8988T (cell line): ENCODE results near the gene CTXND1.

Experiments used
- DNase-seq: peaks from one replicate; pipeline ENCODE4 v3.0.0; 2011

CTXND1 gene

DNA sequence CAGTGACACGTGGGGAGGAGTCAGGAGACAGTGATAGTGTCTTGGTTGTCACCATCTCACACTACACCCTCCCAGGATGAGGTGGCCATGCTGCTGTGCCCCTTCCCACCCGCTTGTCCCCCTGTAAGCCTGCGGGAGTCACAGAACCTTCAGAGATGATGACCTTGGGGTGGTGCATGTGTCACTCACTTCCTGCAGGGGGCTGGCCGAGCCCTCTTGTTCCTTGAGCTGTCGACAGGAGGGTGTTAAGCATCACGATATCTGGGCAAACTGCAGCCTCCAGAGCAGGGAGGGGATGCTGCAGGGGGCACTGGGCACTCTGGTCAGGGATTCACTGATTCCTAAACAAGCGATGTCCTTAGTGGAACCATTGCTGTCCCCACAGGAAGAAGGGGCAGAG, 71.5 kb downstream of the CTXND1 start:
- DNase-seq, result no peak

DNA sequence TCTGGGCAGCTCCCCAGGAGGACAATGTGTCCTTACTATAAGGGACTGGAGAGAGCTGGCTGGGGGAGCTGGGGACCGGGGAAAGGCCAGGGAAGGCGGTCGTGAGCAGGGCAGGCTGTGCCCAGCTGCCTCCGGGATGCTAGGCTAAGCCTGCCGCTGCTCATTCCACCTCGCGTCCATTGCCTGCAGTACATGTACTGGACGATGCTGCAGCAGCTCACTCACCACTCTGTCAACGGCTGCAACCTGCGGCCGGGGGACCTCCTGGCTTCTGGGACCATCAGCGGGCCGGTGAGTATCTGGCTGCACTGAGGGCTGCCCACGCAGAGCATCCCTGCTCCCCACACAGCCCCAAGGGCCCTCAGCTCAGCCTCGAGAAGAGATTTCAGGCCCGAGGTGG, 72.1 kb downstream of the CTXND1 start:
- no peak for DNase-seq

DNA sequence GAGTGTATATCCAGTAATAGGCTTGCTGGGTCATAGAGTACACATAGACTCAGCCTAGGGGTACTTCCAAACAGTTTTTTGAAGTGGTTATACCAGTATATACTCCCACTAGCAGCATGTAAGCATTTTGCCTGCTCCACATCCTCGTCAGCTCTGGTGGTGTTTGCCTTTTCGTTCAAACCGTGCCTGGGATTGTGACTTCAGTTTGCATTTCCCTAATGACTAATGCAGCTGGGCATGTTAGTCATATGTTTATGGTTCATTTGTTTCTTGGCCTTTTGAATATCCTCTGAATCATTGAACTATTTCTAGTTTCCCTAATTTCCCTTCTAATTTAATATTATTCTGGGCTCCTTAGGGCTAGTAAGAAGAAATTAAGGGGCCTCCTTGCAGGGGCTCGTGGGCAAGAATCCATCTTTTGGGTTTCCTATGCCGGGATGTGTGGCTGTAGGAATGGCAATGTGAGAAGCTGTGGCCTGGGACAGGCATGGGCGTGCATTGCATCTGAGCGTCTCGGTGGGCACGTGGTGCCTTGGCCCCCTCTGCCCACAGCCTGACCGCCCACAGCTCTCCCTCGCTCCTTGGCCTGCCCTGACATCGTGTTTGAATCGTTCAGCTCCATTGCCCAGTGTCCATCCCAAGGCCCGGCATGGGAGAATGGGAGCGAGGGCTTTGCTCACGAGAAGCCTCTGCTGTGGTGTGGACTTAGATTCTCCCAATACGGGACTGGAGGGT, 72.8 kb downstream of the CTXND1 start:
- DNase-seq, result no peak

DNA sequence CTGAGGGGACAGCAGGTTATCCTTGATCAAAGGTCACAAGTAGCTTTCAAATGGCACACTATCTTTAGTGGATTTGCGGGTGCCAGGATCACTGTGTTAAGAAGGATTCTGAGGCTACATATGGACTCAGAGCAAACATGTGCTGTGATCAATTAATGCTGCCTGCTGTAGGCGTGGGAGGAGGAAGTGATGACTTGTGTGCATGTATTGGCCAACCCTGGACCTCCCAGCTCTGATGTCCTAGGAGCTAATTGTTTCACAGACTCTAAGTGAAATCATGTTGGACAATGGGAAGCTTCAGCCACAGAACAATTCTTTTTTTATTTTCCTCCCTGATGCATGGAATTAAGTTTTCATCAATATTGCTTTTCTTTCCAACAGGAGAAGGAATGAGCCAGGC, 74.9 kb downstream of the CTXND1 start:
- no peak for DNase-seq

DNA sequence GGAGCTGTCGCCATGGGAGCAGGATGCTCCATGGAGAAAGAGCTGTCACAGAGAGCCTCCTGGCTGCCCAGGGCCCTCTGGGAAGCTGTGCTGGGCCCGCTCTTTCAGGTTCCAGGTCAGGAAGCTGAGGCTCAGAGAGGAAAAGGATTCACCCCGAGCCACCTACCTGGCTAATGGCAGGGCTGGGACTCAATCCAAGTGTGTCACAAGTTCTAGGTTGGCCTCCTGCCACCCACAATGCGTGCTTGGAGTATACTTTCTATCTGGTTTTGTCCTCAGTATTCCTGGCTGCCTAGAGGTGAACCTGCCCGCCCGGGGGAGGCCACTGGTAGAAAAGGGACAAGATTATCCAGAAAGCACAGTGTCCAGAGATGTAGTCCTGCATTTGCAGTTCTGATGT, 75.6 kb downstream of the CTXND1 start:
- DNase-seq, result no peak

DNA sequence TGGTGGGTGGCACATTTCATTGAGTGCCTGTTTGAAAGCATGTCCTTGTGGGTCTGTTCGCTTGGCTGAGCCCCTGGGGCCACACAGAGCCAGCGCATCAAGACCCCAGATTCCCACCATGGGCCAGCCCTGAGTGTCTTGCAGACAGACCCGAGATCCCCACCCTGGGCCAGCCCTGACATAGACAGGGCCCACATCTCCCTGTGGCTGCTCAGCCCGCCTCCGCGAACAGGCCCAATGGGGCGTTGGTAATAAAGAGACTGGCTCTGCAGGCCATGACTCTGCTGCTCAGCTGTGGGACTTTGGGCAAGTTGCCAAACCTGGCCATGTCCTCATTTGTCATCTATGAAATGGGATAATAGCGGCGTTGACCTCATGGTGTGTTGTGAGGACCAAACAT, 76.6 kb downstream of the CTXND1 start:
- DNase-seq, result no peak

DNA sequence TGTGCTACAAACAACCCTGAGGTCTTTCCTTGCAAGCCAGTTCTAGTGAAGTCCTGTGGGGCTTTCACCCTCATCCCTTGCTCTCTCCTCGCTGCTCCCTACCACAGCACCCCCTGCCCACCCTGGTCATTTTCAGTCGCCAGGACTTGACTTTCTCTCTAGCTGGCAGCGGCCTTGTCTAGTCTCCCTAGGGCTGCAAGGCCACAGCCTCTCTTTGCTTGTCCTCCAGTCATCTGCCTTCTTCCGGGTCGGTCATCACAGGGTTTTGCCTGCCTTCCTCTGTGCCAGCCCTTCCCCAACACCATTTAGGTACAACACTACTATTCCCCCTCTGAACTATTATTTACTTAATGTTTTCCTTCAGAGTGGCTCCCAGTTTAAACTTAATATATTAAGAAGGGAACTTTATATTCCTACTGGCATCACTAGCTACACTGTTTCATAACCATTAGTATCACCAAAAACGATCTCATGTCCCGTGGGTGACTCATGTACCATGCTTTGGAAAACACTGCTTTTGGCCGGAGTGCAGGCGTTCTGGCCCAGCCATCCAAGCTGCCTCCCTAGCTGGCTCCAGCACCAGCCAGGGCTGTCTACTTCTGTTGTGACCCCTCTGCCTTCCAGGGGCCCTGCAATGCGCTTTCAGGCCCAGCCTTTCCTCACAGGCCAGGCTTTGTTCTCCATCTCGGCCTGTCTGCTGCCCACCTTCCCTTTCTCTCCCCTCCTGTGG, 77.8 kb downstream of the CTXND1 start:
- no peak for DNase-seq

DNA sequence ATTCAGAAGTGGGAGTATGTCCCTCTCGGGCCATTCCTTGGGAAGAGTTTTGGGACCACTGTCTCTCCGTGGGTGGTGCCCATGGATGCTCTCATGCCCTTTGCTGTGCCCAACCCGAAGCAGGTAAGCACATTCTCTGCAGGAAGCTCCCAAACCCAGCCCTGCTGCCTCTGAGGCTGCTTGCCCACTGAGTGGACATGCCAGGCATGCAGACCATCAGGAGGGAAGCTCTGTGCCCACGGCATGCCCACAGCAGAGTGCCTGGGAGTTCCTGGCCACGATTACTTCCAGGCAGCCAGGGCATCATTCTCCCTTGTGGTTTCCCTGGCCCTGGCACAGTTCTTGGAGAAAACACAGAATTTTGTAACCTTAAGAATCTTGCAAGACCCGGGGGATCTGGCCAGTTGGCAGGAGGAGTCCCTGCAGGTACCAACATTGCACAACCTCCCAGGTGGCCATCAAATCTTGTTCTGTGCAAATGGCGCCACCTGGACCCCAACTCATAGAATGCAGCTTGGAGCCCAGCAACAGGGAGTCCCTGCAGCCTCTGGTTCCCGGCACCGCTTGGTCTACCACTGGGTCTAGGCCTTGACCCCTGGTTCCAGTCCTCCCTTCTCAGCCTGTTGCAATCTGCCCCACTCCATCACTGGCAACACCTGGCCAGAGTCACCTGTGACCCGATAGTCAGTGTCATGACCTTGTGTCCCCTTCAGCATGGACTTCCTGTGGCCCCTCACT, 78.8 kb downstream of the CTXND1 start:
- DNase-seq, result peak; percentile 30

DNA sequence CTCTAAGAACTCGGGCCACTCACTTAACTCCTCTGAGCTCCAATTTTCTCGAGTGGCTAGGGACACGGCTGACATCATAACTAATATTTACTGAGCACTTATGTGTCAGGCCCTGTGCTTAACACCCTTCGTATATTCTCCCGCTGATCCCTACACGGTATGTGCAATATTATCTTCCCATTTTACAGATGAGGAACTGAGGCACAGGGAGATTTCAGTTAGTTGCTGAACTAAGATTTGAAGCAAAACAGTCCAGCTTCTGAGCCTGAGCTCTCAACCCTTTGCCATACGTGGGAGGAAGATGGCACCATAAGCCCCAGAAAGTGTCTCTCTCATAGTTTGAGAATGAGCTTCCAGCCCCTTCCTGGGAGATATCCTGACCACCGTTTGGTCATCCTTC, 79.6 kb downstream of the CTXND1 start:
- DNase-seq, result no peak

DNA sequence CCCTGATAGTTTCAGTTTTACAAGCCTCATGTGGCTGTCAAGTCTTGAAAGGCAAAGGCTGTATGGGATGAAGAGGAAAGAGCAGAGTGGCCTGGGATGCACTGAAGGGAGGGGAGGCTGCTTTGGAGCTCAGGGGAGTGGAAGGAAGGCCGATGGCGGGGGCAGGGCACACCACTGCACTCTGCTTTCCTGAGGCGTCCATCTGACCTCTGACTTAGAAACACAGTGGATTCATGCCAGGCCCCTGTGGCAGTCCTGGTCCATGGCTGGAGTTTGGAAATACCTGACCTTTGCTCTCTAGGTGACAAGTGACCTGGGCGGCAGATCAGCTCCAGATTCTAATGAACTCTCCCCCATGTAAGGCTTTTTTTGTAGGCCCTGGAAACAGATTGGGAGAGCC, 80.2 kb downstream of the CTXND1 start:
- DNase-seq, result no peak

DNA sequence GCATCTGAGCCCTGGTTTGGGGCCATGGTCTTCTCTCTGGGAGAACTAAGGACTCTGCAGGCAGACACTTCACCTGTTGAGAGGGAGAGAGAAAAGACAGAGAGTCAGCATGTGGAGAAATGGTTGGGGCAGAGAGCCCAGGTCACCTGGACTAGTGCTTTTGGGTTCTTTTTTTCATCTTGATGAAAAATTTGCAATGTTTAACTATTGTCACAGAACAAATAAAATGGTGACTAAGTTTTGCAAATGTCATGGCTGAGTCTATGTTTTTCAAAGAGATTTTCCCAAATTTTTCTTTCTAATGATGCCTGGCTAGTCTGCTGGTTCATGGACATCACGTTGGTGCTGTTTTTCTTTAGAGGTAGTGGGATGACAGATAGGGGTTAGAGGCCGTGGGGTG, 81.4 kb downstream of the CTXND1 start:
- no peak for DNase-seq

DNA sequence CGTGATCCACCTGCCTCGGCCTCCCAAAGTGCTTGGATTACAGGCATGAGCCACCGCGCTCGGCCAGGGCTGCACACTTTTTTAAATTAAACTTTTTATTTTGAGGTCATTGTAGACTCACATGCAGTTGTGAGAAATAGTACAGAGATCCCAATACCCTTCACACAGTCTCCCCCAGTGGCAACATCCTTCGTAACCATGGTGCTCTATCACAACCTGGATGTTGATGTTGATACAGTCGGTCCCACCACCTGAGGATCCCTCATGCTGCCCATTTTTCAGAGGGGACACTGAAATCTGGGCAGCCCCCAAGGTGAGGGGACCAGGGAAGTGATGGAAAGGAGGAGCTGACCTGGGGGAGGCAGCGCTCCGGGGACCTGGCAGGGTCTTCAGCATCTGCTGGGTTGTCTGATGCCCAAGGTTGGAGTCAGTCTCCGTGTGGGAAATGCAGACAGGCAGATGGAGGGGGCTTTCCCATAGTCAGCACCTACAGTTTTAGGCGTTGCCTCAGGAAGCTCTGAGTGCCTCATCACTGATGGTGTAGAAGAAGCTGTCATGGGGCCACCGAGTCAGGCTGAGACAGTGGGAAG, 82.2 kb downstream of the CTXND1 start:
- DNase-seq, result no peak

DNA sequence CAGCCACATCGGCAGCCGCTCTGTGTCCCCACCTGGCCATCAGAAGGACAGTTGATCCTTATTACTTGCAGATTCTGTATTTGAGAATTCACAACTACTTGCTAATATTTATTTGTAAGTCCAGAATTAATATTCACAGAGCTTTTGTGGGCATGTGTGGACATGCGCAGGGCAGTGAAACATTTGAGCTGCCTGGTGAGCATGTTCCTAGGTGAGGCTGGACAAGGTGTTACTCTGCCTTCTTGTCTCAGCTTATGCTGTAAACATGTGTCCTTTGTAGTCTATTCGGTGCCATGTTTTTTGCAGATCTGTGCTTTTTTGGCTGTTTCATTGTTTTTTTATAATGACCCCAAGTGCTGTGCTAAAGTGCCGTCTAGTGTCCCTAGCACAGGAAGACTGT, 83.6 kb downstream of the CTXND1 start:
- DNase-seq, result no peak

DNA sequence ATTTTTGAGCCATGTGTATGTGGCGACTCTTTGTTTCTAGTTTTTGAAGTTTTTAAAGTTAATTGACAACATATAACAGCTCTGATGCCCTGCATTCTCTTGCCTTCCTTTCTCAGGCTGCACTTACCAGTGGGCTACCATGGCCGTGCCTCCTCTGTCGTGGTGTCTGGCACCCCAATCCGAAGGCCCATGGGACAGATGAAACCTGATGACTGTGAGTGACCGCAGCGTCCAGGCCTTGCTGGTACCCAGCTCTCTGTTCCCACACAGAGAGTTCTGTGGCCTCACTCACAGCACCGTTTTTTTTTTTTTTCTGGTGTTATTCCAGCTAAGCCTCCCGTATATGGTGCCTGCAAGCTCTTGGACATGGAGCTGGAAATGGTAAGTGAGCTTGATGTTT, 84.1 kb downstream of the CTXND1 start:
- DNase-seq, result no peak

DNA sequence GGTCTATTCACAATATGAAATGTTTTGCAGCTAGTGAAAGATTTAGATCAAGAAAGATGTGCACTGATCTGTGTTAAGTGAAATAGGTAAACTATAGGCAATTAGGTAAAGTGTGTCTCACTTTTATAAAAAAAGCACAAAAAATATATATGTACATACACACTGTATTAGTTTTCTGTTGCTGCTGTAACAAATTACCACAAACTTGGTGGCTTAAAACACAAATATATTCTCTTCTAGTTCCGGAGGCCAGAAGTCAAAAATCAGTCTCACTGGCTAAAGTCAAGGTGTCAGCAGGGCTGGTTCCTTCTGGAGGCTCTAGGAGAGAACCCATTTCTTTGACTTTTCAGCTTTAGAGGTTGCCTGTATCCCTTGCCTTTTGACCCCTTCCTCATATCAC, 88.1 kb downstream of the CTXND1 start:
- DNase-seq, result no peak

DNA sequence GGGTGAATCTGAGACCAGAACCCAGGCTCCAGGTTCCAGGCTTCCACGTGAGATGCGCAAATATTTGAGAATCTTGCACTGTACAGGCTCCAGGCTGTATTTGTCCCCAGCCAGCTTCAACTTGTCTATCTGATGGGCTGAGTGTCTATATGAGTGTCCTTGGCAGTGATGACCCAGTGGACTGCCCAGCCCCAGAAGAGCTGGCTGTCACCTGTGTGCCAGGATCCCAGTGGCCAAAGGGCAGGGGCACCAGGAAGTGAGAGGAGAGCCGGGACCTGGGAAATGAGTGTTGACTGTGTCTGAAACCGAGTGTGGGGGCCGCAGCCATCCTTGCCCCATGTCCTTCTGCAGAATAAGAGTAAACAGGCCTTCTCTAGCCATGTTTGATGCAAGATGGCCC, 88.8 kb downstream of the CTXND1 start:
- no peak for DNase-seq

DNA sequence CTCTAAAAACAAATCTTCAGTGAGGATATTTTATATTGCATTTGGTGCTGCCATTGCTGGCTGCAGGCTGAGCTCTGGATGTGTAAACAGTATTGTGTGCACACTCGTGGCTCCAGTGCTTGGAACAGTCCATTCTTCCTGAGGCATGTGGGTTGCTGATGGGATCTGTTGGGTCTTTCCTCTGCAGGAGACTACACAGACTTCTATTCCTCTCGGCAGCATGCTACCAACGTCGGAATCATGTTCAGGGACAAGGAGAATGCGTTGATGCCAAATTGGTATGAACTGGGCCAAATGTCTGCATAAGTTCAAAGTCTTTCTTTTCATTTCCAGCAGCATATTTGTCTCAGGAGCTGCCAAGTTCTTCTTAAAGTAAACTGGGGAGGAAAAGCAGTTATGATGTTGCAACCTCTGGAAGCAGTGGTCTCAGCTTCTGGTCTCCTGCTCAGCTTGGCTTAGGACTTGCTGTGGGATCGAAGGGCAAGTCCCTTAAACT, 89.9 kb downstream of the CTXND1 start:
- DNase-seq, result no peak

DNA sequence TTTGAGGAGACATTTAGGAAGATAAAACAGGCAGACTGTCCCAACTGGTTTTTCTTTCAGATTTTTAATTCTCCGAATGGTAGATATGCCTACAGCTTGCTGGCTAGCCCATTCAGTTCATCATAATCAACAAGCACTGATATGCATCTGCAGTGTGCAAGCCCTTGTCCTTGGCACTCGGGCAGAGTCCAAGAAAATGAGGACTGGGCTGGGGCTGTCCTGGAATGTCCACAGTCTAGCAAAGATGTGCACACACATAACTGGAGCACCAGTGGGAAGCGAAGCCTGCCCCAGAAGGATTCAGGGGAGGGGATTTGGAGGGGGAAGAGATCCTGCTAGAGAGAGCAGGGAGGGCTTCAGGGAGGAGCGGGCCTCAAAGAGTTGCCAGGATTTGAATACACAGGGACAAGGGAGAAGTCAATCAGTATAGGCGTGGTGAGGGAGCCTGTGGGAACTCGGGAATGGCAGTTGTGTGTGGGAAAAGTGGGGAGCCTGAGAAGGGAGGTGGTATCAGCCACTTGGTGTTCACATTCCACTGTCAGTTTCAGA, 90.5 kb downstream of the CTXND1 start:
- DNase-seq, result no peak

DNA sequence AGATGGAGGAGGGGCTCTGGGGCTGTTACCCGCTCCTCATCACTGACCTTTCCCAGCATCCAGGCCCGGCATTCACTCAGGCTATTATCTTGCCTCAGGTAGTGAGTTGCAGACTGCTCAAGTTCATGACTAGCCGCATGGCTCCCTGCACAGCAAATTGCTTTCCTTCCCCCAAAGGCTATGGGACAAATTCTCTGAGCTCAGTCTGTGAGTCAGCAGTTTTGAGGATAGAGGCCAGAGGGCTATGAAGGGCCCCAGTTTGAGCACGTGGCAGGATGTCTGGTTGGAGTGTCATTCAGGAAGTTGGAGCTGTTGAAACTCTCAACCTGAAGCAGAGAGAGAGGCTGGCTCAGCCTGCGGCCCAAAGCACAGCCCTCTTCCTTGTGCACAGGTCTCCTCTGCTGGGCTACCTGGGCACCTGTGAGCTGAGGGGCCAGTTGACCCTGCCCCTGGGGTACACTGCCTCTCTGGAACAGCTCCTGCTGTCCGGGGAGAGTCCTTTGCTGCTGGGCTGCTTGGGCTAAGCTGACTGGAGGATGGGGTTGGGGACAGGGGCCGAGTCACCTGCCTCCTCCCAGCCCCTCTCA, 91.3 kb downstream of the CTXND1 start:
- DNase-seq, result no peak

DNA sequence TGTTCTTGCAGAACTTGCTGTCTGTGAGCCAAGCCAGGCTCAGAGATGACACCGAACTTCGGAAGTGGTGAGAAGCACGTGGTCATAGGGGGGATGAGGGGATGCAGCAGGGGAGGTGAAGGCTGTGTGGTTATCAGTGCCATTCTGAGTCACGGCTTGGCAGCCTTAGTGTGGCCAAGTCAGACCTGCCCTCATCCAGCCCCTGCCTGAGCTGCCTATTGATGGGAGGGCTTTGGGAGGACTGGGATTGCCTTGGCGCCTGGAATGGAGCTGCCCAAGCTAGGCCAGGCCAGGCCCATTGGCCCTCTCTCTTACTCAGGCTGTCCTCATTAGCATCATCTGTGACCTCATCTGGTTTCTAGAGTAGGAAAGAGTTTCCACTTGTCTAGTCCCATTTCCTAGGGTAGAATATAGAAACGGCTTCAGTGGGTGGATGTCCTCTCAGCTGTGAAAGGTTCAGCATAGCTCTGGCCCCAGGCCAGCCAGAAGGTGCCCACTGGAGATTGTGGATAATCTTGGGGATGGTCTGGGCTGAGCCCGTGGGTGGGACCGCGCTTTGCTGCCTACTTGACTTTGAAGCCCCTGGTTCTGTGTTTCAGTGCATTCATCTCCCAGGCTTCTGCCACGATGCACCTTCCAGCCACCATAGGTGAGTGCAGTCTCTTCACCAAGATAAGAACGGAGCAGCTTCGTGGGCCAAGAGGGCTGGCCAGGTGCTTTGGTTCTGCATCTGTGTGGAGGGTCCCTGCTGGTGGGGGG, 92.0 kb downstream of the CTXND1 start:
- DNase-seq, result no peak

DNA sequence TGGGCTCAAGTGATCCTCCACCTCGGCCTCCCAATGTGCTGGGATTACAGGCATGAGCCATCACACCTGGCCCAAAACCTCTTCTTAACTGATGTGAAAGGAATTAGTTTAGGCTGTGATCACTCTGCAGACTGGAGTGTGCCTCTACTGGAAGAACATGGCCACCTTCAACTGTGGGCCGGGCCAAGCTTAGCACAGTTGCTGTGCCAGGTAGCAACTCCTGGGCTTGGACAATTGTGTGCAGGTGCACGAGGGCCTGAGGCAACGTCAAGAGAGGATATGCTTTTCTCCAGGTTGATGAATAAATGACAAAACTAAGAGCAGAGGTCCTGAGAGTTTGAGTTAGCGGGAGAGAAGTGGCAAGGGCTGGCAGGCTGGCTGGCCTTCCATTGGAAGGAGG, 92.7 kb downstream of the CTXND1 start:
- no peak for DNase-seq

DNA sequence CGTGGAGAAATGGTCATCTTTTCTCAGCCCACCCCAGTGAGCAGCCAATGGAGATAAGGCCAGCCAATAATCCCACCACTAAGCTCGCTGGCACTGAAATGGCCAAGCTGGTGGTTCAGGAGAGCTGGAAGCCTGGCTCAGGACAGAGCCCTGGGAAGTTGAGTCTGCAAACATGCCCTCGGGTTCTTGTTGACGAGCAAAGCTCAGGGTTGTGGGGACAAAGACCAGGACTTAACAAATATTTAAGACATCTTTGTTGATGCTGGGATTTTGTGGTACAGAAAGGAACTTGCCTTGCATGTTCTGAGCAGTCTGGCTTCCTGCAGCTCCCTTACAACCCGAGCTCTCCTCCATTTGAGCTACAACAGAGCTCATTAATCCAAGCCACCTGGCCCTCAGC, 94.8 kb downstream of the CTXND1 start:
- DNase-seq, result no peak
